ENCODE results near the gene KLK11.

Gene KLK11

GRCh38 chr19:51010066-51010795, 16.2 kb downstream of the KLK11 start:
- no peak for DNase-seq (ENCODE audit: low read depth)
- TF ChIP-seq CTCF (IDR thresholded peaks at IDR 0.05; ENCODE audit: control insufficient read depth, insufficient read depth, low read depth, low read length, missing control alignments), result no peak
- no peak overlapping the region for H3K4me3 ChIP-seq (ENCODE audit: control insufficient read depth, low read depth, low read length)

- no peak for DNase-seq (ENCODE audit: low read depth)
- no peak for TF ChIP-seq CTCF (IDR thresholded peaks at IDR 0.05; ENCODE audit: control insufficient read depth, insufficient read depth, low read depth, low read length, missing control alignments)
- H3K4me3 ChIP-seq (ENCODE audit: control insufficient read depth, low read depth, low read length), result no peak overlapping the region
Measured at GRCh38 chr19:51009061-51009891, 17.1 kb downstream of the KLK11 start.

- no peak for TF ChIP-seq CTCF (IDR thresholded peaks at IDR 0.05; ENCODE audit: control insufficient read depth, insufficient read depth, low read depth, low read length, missing control alignments)
- DNase-seq (ENCODE audit: low read depth), result no peak
- H3K4me3 ChIP-seq (ENCODE audit: control insufficient read depth, low read depth, low read length), result no peak overlapping the region
Measured at GRCh38 chr19:51007488-51007887, 18.9 kb downstream of the KLK11 start.

- no peak overlapping the region for H3K4me3 ChIP-seq (ENCODE audit: control insufficient read depth, low read depth, low read length)
- TF ChIP-seq CTCF (IDR thresholded peaks at IDR 0.05; ENCODE audit: control insufficient read depth, insufficient read depth, low read depth, low read length, missing control alignments), result no peak
- no peak for DNase-seq (ENCODE audit: low read depth)
Measured at GRCh38 chr19:51006406-51006805, 20.0 kb downstream of the KLK11 start.

- no peak overlapping the region for H3K4me3 ChIP-seq (ENCODE audit: control insufficient read depth, low read depth, low read length)
- no peak for TF ChIP-seq CTCF (IDR thresholded peaks at IDR 0.05; ENCODE audit: control insufficient read depth, insufficient read depth, low read depth, low read length, missing control alignments)
- no peak for DNase-seq (ENCODE audit: low read depth)
Measured at GRCh38 chr19:51005248-51005647, 21.2 kb downstream of the KLK11 start.

- H3K4me3 ChIP-seq (ENCODE audit: control insufficient read depth, low read depth, low read length), result no peak overlapping the region
- no peak for TF ChIP-seq CTCF (IDR thresholded peaks at IDR 0.05; ENCODE audit: control insufficient read depth, insufficient read depth, low read depth, low read length, missing control alignments)
- no peak for DNase-seq (ENCODE audit: low read depth)
Measured at GRCh38 chr19:51003316-51003715, 23.1 kb downstream of the KLK11 start.
